Measurements from ENCODE around the gene FAM170B.

FAM170B gene

DNA sequence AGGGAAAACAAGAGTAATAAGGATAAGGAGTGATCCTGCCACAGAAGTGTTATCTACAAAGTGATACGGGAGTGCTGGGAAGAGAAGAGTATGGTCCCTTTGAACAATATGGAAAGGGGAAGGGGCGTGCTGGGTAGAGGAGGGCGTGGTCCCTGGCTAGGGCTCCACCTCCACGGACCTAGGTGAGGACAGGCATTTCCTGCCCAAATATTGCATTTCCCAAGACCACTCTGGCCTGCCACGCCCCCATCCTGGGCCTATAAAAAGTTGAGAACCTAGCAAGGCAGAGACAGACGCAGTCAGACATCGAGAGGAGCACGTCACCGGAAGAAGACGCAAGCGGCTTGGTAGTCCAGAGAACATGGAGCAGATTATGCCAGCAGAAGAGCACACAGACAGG, 41.3 kb downstream of the FAM170B start:
- Histone ChIP-seq H3K9ac (ENCODE audit: low read length in 5 of 5) (no peak overlapping the region), H3K27me3 (ENCODE audit: control insufficient read depth in 5 of 5, insufficient read depth in 4 of 5, low read length in 5 of 5) (no peaks in the 10 kb centered on the region), H3K4me1 (ENCODE audit: control insufficient read depth in 5 of 5, insufficient read depth in 5 of 5, low read length in 5 of 5) (peaks cover 11 to 41% (median 36%) of the 10 kb centered on the region in 5 donors), H3K4me3 (ENCODE audit: low read depth in 1 of 5, low read length in 5 of 5) (no peak overlapping the region), H3K27ac (ENCODE audit: low read depth, low read length) (no peak overlapping the region), H3K36me3 (ENCODE audit: control insufficient read depth in 5 of 5, insufficient read depth in 5 of 5, low read length in 5 of 5) (no peaks in the 10 kb centered on the region), H3K9me3 (ENCODE audit: control insufficient read depth in 5 of 5, low read length in 5 of 5) (peaks cover 0 to 5% (median 0%) of the 10 kb centered on the region in 5 donors)

DNA sequence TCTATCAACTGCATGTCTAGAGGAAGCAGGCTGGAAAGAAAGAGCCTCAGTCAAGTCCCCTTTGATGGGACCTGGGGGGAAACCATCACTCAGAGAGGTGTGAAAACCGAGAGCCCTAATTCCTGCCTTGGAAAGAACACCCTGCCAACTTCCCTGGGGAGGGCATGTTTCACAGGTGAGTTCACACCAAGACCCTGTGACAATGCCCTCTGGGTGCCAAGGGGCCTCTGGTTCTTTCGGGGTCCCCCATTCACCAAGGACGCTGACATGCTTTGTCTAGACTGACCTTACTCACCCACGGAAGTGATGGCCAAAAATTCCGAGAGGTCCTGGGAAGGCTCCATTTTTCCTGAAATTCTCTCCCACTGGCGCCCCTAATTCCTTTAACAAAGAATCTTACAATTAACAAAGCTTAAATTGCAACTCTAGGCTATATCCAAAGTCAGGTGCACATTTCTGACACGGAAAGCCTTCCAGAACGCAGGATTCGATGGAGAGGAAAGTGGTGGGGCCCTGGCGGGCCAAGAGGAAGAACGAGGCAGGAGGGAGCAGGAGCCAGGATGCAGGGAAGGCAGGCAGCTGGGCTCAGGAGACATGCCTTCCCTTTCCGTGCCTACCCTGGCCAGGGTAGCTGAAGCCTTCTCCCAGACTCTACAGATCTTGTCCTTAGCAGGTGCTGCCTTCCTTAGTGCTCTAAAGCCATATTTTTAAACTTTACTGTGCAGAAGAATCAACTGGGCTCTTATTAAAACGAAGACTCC, 42.2 kb downstream of the FAM170B start:
- Histone ChIP-seq H3K36me3 (ENCODE audit: control insufficient read depth in 5 of 5, insufficient read depth in 5 of 5, low read length in 5 of 5) (no peaks in the 10 kb centered on the region), H3K27me3 (ENCODE audit: control insufficient read depth in 5 of 5, insufficient read depth in 4 of 5, low read length in 5 of 5) (no peaks in the 10 kb centered on the region), H3K4me1 (ENCODE audit: control insufficient read depth in 5 of 5, insufficient read depth in 5 of 5, low read length in 5 of 5) (peaks cover 11 to 41% (median 36%) of the 10 kb centered on the region in 5 donors), H3K4me3 (ENCODE audit: low read depth in 1 of 5, low read length in 5 of 5) (no peak overlapping the region), H3K9ac (ENCODE audit: low read length in 5 of 5) (no peak overlapping the region), H3K27ac (ENCODE audit: low read depth, low read length) (no peak overlapping the region), H3K9me3 (ENCODE audit: control insufficient read depth in 5 of 5, low read length in 5 of 5) (peaks cover 0 to 7% (median 5%) of the 10 kb centered on the region in 5 donors)

DNA sequence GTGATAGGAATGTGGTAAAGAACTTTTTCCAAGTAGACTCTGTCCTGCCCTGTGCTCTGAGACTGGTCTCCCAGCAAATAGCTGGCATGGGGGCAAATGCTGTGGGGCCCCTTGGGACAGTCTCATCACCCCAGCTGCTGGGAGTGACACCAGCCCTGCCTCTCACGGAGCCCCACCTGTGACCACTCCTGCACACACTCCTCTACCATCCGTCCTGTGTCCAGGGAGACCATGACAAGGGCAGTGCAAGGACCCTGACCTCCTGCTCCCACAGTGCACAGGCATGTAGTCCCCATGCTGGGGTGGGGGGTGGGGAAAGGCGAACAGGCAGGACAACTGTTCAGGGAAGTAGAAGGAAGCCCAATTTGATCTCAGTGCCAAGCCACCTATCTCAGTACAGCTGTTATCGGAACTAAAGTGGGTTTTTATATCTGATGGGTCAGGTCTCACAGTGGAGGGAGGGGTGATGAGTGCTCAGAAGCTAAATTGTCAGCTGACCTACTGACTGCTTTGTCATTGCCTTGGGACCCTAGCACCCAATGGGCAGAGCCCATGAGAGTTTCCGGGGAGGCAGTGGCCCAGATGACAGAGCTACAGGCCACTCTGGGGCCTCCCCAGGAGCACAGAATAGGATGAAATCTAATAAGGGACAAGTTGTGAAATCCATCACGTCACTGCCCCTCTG, 43.0 kb downstream of the FAM170B start:
- Histone ChIP-seq H3K27me3 (ENCODE audit: control insufficient read depth in 5 of 5, insufficient read depth in 4 of 5, low read length in 5 of 5) (no peaks in the 10 kb centered on the region), H3K36me3 (ENCODE audit: control insufficient read depth in 5 of 5, insufficient read depth in 5 of 5, low read length in 5 of 5) (peaks cover 0 to 6% (median 0%) of the 10 kb centered on the region in 5 donors), H3K9me3 (ENCODE audit: control insufficient read depth in 5 of 5, low read length in 5 of 5) (peaks cover 0 to 7% (median 5%) of the 10 kb centered on the region in 5 donors), H3K4me1 (ENCODE audit: control insufficient read depth in 5 of 5, insufficient read depth in 5 of 5, low read length in 5 of 5) (peaks cover 11 to 41% (median 36%) of the 10 kb centered on the region in 5 donors), H3K9ac (ENCODE audit: low read length in 5 of 5) (no peak overlapping the region), H3K27ac (ENCODE audit: low read depth, low read length) (no peak overlapping the region), H3K4me3 (ENCODE audit: low read depth in 1 of 5, low read length in 5 of 5) (no peak overlapping the region)

DNA sequence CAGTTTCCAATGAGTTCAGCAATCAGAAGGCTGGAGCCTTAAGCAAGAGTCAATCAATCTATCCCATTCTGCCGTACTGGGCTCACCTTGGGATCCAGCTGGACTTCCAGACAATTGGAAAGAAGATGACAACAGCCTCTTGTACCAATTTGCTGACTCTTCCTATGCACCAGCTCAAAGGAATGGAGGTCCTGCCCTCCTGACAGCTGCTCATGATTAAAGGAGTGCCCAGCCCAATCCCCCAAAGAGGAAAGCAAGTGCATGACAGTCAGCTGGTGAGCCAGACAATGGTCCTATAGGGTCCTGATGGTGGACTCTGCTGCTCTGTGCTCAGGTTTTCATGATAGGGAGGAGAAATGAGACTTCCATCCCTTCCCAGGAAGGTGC, 43.6 kb downstream of the FAM170B start:
- Histone ChIP-seq H3K27me3 (ENCODE audit: control insufficient read depth in 5 of 5, insufficient read depth in 4 of 5, low read length in 5 of 5) (no peaks in the 10 kb centered on the region), H3K27ac (ENCODE audit: low read depth, low read length) (no peak overlapping the region), H3K36me3 (ENCODE audit: control insufficient read depth in 5 of 5, insufficient read depth in 5 of 5, low read length in 5 of 5) (peaks cover 0 to 7% (median 0%) of the 10 kb centered on the region in 5 donors), H3K9me3 (ENCODE audit: control insufficient read depth in 5 of 5, low read length in 5 of 5) (peaks cover 0 to 7% (median 3%) of the 10 kb centered on the region in 5 donors), H3K4me3 (ENCODE audit: low read depth in 1 of 5, low read length in 5 of 5) (peak overlapping the region in 1 of 5 donors; percentile 12), H3K9ac (ENCODE audit: low read length in 5 of 5) (no peak overlapping the region), H3K4me1 (ENCODE audit: control insufficient read depth in 5 of 5, insufficient read depth in 5 of 5, low read length in 5 of 5) (peaks cover 8 to 37% (median 30%) of the 10 kb centered on the region in 5 donors)

DNA sequence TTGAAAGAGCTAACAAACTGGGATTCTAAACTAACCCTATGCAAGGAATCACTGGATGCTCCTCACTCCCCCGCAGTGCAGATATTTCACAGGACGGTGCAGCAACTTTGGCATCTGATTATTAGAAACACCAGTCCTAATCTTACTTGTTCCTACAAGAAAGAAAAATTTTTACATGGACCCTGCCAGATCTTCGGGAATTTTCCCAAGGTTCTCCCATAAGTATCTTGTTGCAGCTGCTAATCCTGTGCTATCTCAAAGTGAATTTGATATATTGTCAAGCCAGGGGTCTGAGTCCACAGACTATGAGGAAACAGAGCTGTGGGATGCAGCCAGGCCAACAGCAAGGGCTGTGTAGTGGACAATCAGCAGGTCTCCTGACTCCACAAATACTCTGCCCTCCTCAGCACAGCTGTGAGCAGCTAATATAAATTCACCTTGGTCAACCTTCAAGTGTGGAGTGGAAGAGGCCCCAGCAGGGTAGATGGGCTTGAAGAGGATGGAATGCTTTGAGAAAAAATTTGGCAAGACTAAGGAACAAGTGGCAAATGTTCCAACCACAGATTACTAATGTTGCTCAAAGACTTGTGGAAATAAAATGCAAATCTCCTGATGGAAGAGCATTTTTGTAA, 44.1 kb downstream of the FAM170B start:
- no peak overlapping the region for H3K27ac ChIP-seq (ENCODE audit: low read depth, low read length)
- H3K9me3 ChIP-seq (ENCODE audit: control insufficient read depth in 5 of 5, low read length in 5 of 5), result peaks cover 0 to 7% (median 3%) of the 10 kb centered on the region in 5 donors
- no peak overlapping the region for H3K9ac ChIP-seq (ENCODE audit: low read length in 5 of 5)
- H3K4me1 ChIP-seq (ENCODE audit: control insufficient read depth in 5 of 5, insufficient read depth in 5 of 5, low read length in 5 of 5), result peaks cover 8 to 32% (median 30%) of the 10 kb centered on the region in 5 donors
- no peaks in the 10 kb centered on the region for H3K27me3 ChIP-seq (ENCODE audit: control insufficient read depth in 5 of 5, insufficient read depth in 4 of 5, low read length in 5 of 5)
- H3K4me3 ChIP-seq (ENCODE audit: low read depth in 1 of 5, low read length in 5 of 5), result no peak overlapping the region
- peaks cover 0 to 7% (median 4%) of the 10 kb centered on the region in 5 donors for H3K36me3 ChIP-seq (ENCODE audit: control insufficient read depth in 5 of 5, insufficient read depth in 5 of 5, low read length in 5 of 5)

DNA sequence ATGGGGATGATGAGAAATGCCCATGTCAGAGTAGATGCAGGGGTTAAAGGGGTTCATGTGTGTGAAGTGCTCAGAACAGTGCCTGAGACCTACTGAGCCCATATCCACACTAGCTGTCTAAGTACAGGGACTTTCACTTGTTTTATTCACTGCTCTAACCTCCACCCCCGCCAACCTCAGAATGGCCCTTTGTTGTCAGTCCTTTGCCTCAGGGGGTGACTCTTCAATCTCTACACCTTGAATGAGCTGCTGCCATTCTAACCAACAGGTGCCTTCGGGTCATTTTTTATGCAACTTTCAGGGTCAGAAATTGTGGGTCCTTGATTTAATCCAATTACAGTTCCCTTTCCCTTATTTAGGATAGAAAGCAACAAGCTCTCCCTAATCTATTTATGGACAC, 44.7 kb downstream of the FAM170B start:
- H3K9me3 ChIP-seq (ENCODE audit: control insufficient read depth in 5 of 5, low read length in 5 of 5), result peaks cover 0 to 7% (median 3%) of the 10 kb centered on the region in 5 donors
- peaks cover 0 to 10% (median 4%) of the 10 kb centered on the region in 5 donors for H3K36me3 ChIP-seq (ENCODE audit: control insufficient read depth in 5 of 5, insufficient read depth in 5 of 5, low read length in 5 of 5)
- no peaks in the 10 kb centered on the region for H3K27me3 ChIP-seq (ENCODE audit: control insufficient read depth in 5 of 5, insufficient read depth in 4 of 5, low read length in 5 of 5)
- H3K9ac ChIP-seq (ENCODE audit: low read length in 5 of 5), result no peak overlapping the region
- H3K4me3 ChIP-seq (ENCODE audit: low read depth in 1 of 5, low read length in 5 of 5), result no peak overlapping the region
- H3K4me1 ChIP-seq (ENCODE audit: control insufficient read depth in 5 of 5, insufficient read depth in 5 of 5, low read length in 5 of 5), result peaks cover 5 to 28% (median 24%) of the 10 kb centered on the region in 5 donors
- H3K27ac ChIP-seq (ENCODE audit: low read depth, low read length), result no peak overlapping the region

DNA sequence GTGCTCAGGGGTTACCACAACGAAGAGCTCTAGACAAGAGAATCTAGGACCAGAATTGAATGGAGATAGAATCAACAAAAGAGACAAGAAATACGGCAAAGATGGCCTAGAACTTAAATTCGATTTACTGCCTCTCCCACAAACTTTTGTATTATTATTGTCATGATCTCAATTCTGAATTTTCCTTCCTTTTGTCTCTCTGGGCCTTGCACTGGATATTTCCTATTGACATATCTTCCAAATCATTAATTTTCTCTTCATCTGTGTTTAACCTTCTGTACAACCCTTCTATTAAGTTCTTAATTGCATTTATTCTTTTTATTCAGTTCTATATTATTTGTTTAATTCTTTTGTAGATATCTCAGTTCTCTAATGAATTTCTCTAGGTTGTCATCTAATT, 46.9 kb downstream of the FAM170B start:
- H3K27me3 ChIP-seq (ENCODE audit: control insufficient read depth in 5 of 5, insufficient read depth in 4 of 5, low read length in 5 of 5), result no peaks in the 10 kb centered on the region
- peaks cover 8 to 43% (median 37%) of the 10 kb centered on the region in 5 donors for H3K4me1 ChIP-seq (ENCODE audit: control insufficient read depth in 5 of 5, insufficient read depth in 5 of 5, low read length in 5 of 5)
- no peak overlapping the region for H3K27ac ChIP-seq (ENCODE audit: low read depth, low read length)

DNA sequence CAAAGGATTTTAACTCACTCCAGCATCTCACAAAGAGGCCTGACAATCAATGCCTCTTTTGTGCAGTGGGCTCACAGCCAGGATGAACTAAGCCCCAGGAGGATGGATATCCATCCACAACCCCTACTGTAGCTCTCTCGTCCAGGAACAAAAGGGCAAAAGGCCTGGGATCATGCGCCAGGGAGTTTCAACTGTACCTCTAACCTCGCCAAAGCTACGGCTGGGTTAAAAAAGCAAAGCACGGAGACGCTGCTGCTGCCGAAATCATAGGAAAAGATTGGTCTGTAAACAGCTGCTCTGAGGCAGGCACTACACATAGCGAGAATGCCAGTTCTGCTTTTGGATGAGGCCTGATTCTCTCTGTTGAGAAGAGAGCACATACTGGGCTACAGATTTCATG, 50.6 kb downstream of the FAM170B start:
- peaks cover 11 to 53% (median 40%) of the 10 kb centered on the region in 5 donors for H3K4me1 ChIP-seq (ENCODE audit: control insufficient read depth in 5 of 5, insufficient read depth in 5 of 5, low read length in 5 of 5)
- H3K27ac ChIP-seq (ENCODE audit: low read depth, low read length), result no peak overlapping the region
- H3K9ac ChIP-seq (ENCODE audit: low read length in 5 of 5), result no peak overlapping the region

More for the DNA sequence above, 46.9 kb downstream of the FAM170B start:
- Histone ChIP-seq H3K9me3 (ENCODE audit: control insufficient read depth in 5 of 5, low read length in 5 of 5) (peaks cover 0 to 7% (median 3%) of the 10 kb centered on the region in 5 donors), H3K36me3 (ENCODE audit: control insufficient read depth in 5 of 5, insufficient read depth in 5 of 5, low read length in 5 of 5) (peaks cover 0 to 10% (median 4%) of the 10 kb centered on the region in 5 donors), H3K9ac (ENCODE audit: low read length in 5 of 5) (no peak overlapping the region), H3K4me3 (ENCODE audit: low read depth in 1 of 5, low read length in 5 of 5) (no peak overlapping the region)

DNA sequence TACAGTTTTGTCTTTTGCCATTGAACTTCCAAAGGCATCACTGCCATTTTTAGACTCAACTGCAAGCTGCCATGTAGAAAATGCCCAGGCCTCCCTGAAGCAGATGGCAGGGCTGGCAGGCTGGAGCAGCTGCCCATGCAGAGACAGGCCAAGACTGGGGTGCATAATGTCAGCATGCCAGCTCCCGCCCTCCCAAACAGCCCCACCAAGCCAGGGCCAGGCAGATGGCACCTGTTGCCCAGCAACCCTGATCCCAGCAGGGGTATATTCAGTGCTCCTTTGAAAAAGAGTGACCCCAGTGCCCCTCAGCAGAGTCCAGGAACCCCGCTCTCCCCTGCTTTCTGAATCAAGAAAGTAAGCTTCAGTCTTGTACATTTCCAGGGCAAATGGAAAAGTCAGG, 51.1 kb downstream of the FAM170B start:
- peaks cover 0 to 7% (median 3%) of the 10 kb centered on the region in 5 donors for H3K9me3 ChIP-seq (ENCODE audit: control insufficient read depth in 5 of 5, low read length in 5 of 5)
- no peak overlapping the region for H3K4me3 ChIP-seq (ENCODE audit: low read depth in 1 of 5, low read length in 5 of 5)
- H3K27me3 ChIP-seq (ENCODE audit: control insufficient read depth in 5 of 5, insufficient read depth in 4 of 5, low read length in 5 of 5), result no peaks in the 10 kb centered on the region
- H3K9ac ChIP-seq (ENCODE audit: low read length in 5 of 5), result no peak overlapping the region
- H3K36me3 ChIP-seq (ENCODE audit: control insufficient read depth in 5 of 5, insufficient read depth in 5 of 5, low read length in 5 of 5), result peaks cover 0 to 10% (median 4%) of the 10 kb centered on the region in 5 donors
- H3K4me1 ChIP-seq (ENCODE audit: control insufficient read depth in 5 of 5, insufficient read depth in 5 of 5, low read length in 5 of 5), result peaks cover 11 to 53% (median 40%) of the 10 kb centered on the region in 5 donors
- no peak overlapping the region for H3K27ac ChIP-seq (ENCODE audit: low read depth, low read length)

More for the DNA sequence above, 50.6 kb downstream of the FAM170B start:
- Histone ChIP-seq H3K9me3 (ENCODE audit: control insufficient read depth in 5 of 5, low read length in 5 of 5) (peaks cover 0 to 7% (median 3%) of the 10 kb centered on the region in 5 donors), H3K27me3 (ENCODE audit: control insufficient read depth in 5 of 5, insufficient read depth in 4 of 5, low read length in 5 of 5) (no peaks in the 10 kb centered on the region), H3K4me3 (ENCODE audit: low read depth in 1 of 5, low read length in 5 of 5) (no peak overlapping the region), H3K36me3 (ENCODE audit: control insufficient read depth in 5 of 5, insufficient read depth in 5 of 5, low read length in 5 of 5) (peaks cover 0 to 10% (median 4%) of the 10 kb centered on the region in 5 donors)

Measured in subcutaneous abdominal adipose tissue (tissue), 5 donors.